Left forelimb (tissue), 1 donor: ENCODE data around the gene KCTD15.

Experiments used
- DNase-seq: peaks from one replicate; pipeline ENCODE4 v3.0.0-alpha.2; 2018; ENCODE audit warnings: low spot score

Gene KCTD15

GRCh38 chr19:33797802-33798671 lies 1.4 kb downstream of the KCTD15 start:
- no peak for DNase-seq

- no peak for DNase-seq
Measured at GRCh38 chr19:33798681-33799111, 2.0 kb downstream of the KCTD15 start.

GRCh38 chr19:33799476-33799875 lies 2.8 kb downstream of the KCTD15 start:
- DNase-seq: no peak

- no peak for DNase-seq
Measured at GRCh38 chr19:33800012-33800680, 3.5 kb downstream of the KCTD15 start.

GRCh38 chr19:33801411-33801810 lies 4.7 kb downstream of the KCTD15 start:
- DNase-seq: no peak

- no peak for DNase-seq
Measured at GRCh38 chr19:33802001-33802400, 5.3 kb downstream of the KCTD15 start.

- no peak for DNase-seq
Measured at GRCh38 chr19:33802801-33803200, 6.1 kb downstream of the KCTD15 start.

GRCh38 chr19:33803383-33803782 lies 6.7 kb downstream of the KCTD15 start:
- no peak for DNase-seq

GRCh38 chr19:33804021-33804799 lies 7.5 kb downstream of the KCTD15 start:
- no peak for DNase-seq

- DNase-seq: no peak
Measured at GRCh38 chr19:33805313-33805712, 8.6 kb downstream of the KCTD15 start.

- DNase-seq: no peak
Measured at GRCh38 chr19:33805840-33806433, 9.3 kb downstream of the KCTD15 start.

- DNase-seq: no peak
Measured at GRCh38 chr19:33806434-33806881, 9.8 kb downstream of the KCTD15 start.

GRCh38 chr19:33808399-33808798 lies 11.7 kb downstream of the KCTD15 start:
- DNase-seq: no peak

- DNase-seq: no peak
Measured at GRCh38 chr19:33809960-33810359, 13.3 kb downstream of the KCTD15 start.

- no peak for DNase-seq
Measured at GRCh38 chr19:33810821-33811220, 14.2 kb downstream of the KCTD15 start.

GRCh38 chr19:33811246-33811645 lies 14.6 kb downstream of the KCTD15 start:
- DNase-seq: peak; percentile 60

- peak; percentile 33 for DNase-seq
Measured at GRCh38 chr19:33811736-33812387, 15.2 kb downstream of the KCTD15 start.

GRCh38 chr19:33812388-33813330 lies 16.0 kb downstream of the KCTD15 start:
- DNase-seq: no peak

- no peak for DNase-seq
Measured at GRCh38 chr19:33813391-33814101, 16.9 kb downstream of the KCTD15 start.
